Transverse colon (tissue), 4 donors: ENCODE results near the gene TTC31.

Experiments used
- POLR2A ChIP-seq: fragments of 450-650 bp; IDR thresholded peaks from one replicate; pipeline ENCODE4 v1.6.1; 2016; ENCODE audit warnings: antibody characterized with exemption, mild to moderate bottlenecking, moderate library complexity
- POLR2AphosphoS5 ChIP-seq, 3 donors: sonication (generic); formaldehyde crosslinking; IDR thresholded peaks; one replicate each; pipeline ENCODE4 v1.6.1; 2016; ENCODE audit warnings: antibody characterized with exemption in 3 of 3
- TF ChIP-seq, protein P1 (sequence below), 5 experiments: fragments of 200-600 bp in 3 of 5; fragments of 450-650 bp in 2 of 5; sonication (generic) in 3 of 5; IDR thresholded peaks; 1 replicate in 2 of 5; 2 replicates in 3 of 5; pipeline ENCODE4 v1.5.1; 2016 to 2017; ENCODE audit warnings: antibody characterized with exemption in 5 of 5, inconsistent platforms in 3 of 5, mild to moderate bottlenecking in 2 of 5, moderate library complexity in 1 of 5

DNA sequence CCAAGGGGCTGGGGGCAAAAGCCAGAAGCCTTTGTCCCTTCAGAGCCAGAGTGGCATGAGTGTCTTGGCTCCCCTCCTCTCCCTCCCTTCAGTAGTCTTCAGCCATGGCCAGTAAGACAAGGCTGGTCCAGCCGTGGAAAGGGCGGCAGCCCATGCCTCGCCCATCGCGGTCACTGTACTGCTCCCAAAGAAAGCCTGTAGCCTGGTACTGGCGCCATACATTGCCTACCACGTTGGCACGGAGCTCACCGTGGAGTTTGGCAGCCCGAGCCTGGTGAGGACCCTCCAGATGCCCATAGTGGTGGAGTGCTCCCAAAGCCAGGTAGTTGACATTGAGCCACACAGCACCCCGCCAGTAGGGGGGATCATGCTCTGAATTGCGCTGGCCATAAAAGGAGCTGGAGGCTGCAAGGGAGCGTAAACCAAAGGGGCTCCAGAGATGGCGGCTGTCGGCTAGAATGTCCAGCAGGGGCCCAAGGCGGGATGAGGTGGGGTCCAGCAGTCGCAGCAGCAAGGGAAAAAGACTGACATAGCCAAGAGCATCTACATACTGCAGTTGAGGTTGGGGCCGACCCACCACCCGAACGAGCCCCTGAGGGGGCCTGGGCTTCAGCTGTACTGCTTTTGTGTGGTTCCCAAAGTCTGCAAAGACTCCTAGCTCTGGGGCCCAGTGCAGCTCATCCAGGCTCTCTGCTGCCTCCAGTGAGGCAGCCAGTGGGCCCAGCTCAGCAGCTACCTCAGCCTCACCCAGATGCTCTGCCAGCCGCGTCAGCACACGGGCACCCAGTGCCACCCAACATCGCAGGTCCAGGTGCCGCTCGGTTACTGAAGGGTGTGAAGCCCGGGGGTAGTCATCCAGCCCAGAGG, 21.5 kb upstream of the TTC31 start:
- TF ChIP-seq, protein P1, sequence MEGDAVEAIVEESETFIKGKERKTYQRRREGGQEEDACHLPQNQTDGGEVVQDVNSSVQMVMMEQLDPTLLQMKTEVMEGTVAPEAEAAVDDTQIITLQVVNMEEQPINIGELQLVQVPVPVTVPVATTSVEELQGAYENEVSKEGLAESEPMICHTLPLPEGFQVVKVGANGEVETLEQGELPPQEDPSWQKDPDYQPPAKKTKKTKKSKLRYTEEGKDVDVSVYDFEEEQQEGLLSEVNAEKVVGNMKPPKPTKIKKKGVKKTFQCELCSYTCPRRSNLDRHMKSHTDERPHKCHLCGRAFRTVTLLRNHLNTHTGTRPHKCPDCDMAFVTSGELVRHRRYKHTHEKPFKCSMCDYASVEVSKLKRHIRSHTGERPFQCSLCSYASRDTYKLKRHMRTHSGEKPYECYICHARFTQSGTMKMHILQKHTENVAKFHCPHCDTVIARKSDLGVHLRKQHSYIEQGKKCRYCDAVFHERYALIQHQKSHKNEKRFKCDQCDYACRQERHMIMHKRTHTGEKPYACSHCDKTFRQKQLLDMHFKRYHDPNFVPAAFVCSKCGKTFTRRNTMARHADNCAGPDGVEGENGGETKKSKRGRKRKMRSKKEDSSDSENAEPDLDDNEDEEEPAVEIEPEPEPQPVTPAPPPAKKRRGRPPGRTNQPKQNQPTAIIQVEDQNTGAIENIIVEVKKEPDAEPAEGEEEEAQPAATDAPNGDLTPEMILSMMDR (IDR thresholded peaks at IDR 0.05): no peak
- no peak for TF ChIP-seq POLR2A
- no peak for TF ChIP-seq POLR2AphosphoS5 (IDR thresholded peaks at IDR 0.05)
